Measurements from ENCODE around the gene PREP. TPM values are rescaled to one million over a fixed set of nuclear protein-coding genes. Genes with fewer than 3 reads are reported as not detected.

The PREP gene
- total RNA-seq, 1 experiment from 2014 or later: 34.1 TPM

GRCh38 chr6:105398859-105399258, 4.0 kb downstream of the PREP start:
- no peak for DNase-seq (ENCODE audit: low spot score)
- ChIA-PET POLR2A (ENCODE audit: low non-redundant PET) (no interaction called here), CTCF (no interaction called here)
- Histone ChIP-seq H3K27ac (ENCODE audit: low read depth, low read length, poor library complexity, severe bottlenecking) (no peak overlapping the region), H3K4me1 (ENCODE audit: insufficient read depth, low read length, poor library complexity, severe bottlenecking) (peaks cover 11% of the 10 kb centered on the region), H3K9me3 (ENCODE audit: low read depth, low read length, poor library complexity, severe bottlenecking) (no peaks in the 10 kb centered on the region), H3K36me3 (ENCODE audit: insufficient read depth, low read length, poor library complexity, severe bottlenecking) (peaks cover 4% of the 10 kb centered on the region), H3K27me3 (replicated peaks; ENCODE audit: insufficient read depth, low read depth, low read length, poor library complexity) (no peaks in the 10 kb centered on the region), H3K4me3 (ENCODE audit: low read depth, low read length, poor library complexity, severe bottlenecking) (no peak overlapping the region)
- no TSS peak for BruUV-seq (replicated peaks)
- intact Hi-C loops (cut with micrococcal nuclease; ENCODE audit: unreplicated experiment): no loop called here
- TF ChIP-seq EZH2 (IDR thresholded peaks at IDR 0.05; ENCODE audit: borderline replicate concordance, low read depth, low read length, poor library complexity, severe bottlenecking) (no peak), CTCF (conservative IDR thresholded peaks at IDR 0.05; ENCODE audit: low read depth, low read length) (no peak)

GRCh38 chr6:105397987-105398386, 4.9 kb downstream of the PREP start:
- TF ChIP-seq CTCF (conservative IDR thresholded peaks at IDR 0.05; ENCODE audit: low read depth, low read length): no peak
- TF ChIP-seq EZH2 (IDR thresholded peaks at IDR 0.05; ENCODE audit: borderline replicate concordance, low read depth, low read length, poor library complexity, severe bottlenecking): no peak
- CTCF ChIA-PET: no interaction called here

GRCh38 chr6:105391705-105392104, 11.2 kb downstream of the PREP start:
- BruUV-seq (replicated peaks): no TSS peak
- no peak for DNase-seq (ENCODE audit: low spot score)
- CTCF ChIA-PET: no interaction called here
- no peak overlapping the region for H3K27ac ChIP-seq (ENCODE audit: low read depth, low read length, poor library complexity, severe bottlenecking)
- H3K27me3 ChIP-seq (replicated peaks; ENCODE audit: insufficient read depth, low read depth, low read length, poor library complexity): no peaks in the 10 kb centered on the region
- TF ChIP-seq CTCF (conservative IDR thresholded peaks at IDR 0.05; ENCODE audit: low read depth, low read length) (no peak), EZH2 (IDR thresholded peaks at IDR 0.05; ENCODE audit: borderline replicate concordance, low read depth, low read length, poor library complexity, severe bottlenecking) (no peak)
- no peak overlapping the region for H3K4me3 ChIP-seq (ENCODE audit: low read depth, low read length, poor library complexity, severe bottlenecking)
- POLR2A ChIA-PET (ENCODE audit: low non-redundant PET): no interaction called here
- peaks cover 4% of the 10 kb centered on the region for H3K36me3 ChIP-seq (ENCODE audit: insufficient read depth, low read length, poor library complexity, severe bottlenecking)
- H3K9me3 ChIP-seq (ENCODE audit: low read depth, low read length, poor library complexity, severe bottlenecking): no peaks in the 10 kb centered on the region
- H3K4me1 ChIP-seq (ENCODE audit: insufficient read depth, low read length, poor library complexity, severe bottlenecking): no peaks in the 10 kb centered on the region
- intact Hi-C loops (cut with micrococcal nuclease; ENCODE audit: unreplicated experiment): no loop called here

More at GRCh38 chr6:105397987-105398386, 4.9 kb downstream of the PREP start:
- no peak for DNase-seq (ENCODE audit: low spot score)
- intact Hi-C loops (cut with micrococcal nuclease; ENCODE audit: unreplicated experiment): no loop called here
- H3K27ac ChIP-seq (ENCODE audit: low read depth, low read length, poor library complexity, severe bottlenecking): no peak overlapping the region
- POLR2A ChIA-PET (ENCODE audit: low non-redundant PET): no interaction called here
- H3K9me3 ChIP-seq (ENCODE audit: low read depth, low read length, poor library complexity, severe bottlenecking): no peaks in the 10 kb centered on the region
- no peaks in the 10 kb centered on the region for H3K27me3 ChIP-seq (replicated peaks; ENCODE audit: insufficient read depth, low read depth, low read length, poor library complexity)
- no TSS peak for BruUV-seq (replicated peaks)
- peaks cover 4% of the 10 kb centered on the region for H3K36me3 ChIP-seq (ENCODE audit: insufficient read depth, low read length, poor library complexity, severe bottlenecking)
- H3K4me1 ChIP-seq (ENCODE audit: insufficient read depth, low read length, poor library complexity, severe bottlenecking): peaks cover 11% of the 10 kb centered on the region
- H3K4me3 ChIP-seq (ENCODE audit: low read depth, low read length, poor library complexity, severe bottlenecking): no peak overlapping the region
